ENCODE data around the gene PLEKHG7. TPM values are rescaled to one million over a fixed set of nuclear protein-coding genes. Genes with fewer than 3 reads are reported as not detected.
"Not testable (repeated sequence)": the region's sequence is repeated elsewhere in the genome, so short reads cannot be mapped to it uniquely, and the experiment has no call there.

PLEKHG7 gene
- polyA plus RNA-seq, 3 donors from 2014 or later: not detected

DNA sequence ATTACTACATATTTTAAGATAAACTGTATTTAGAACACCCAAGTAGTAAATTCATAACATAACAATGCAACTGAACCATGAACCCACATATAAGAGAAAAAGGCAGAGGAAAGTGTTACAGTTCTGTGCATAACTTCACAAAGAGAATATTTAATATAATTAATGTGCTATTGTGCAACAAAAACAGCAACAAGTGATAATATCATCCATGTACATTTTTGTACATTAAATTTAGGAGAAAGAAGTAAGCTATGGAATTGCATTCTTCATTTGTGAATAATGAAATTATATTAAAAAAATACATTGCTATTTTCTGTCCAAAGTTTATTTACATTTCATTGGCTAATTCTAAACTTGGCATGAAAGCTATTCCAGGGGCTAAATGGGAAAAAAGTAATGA, 72.6 kb downstream of the PLEKHG7 start:
- Mint-ChIP-seq H3K27me3 (ENCODE audit: low read depth in 3 of 3) (peaks cover 0 to 2% (median 1%) of the 10 kb centered on the region in 3 donors), H3K4me3 (no peak overlapping the region), H3K27ac (no peak overlapping the region), H3K9me3 (no peaks in the 10 kb centered on the region), H3K36me3 (peaks cover 34 to 51% (median 36%) of the 10 kb centered on the region in 3 donors), H3K4me1 (peaks cover 1 to 10% of the 10 kb centered on the region in 2 donors)
- no peak for DNase-seq

GRCh38 chr12:92778525-92778924, 75.7 kb downstream of the PLEKHG7 start:
- no peaks in the 10 kb centered on the region for H3K4me1 Mint-ChIP-seq
- H3K4me3 Mint-ChIP-seq: no peak overlapping the region
- no peak overlapping the region for H3K27ac Mint-ChIP-seq
- peaks cover 0 to 2% (median 1%) of the 10 kb centered on the region in 3 donors for H3K27me3 Mint-ChIP-seq (ENCODE audit: low read depth in 3 of 3)
- no peaks in the 10 kb centered on the region for H3K9me3 Mint-ChIP-seq
- DNase-seq: no peak
- peaks cover 32 to 38% (median 38%) of the 10 kb centered on the region in 3 donors for H3K36me3 Mint-ChIP-seq

DNA sequence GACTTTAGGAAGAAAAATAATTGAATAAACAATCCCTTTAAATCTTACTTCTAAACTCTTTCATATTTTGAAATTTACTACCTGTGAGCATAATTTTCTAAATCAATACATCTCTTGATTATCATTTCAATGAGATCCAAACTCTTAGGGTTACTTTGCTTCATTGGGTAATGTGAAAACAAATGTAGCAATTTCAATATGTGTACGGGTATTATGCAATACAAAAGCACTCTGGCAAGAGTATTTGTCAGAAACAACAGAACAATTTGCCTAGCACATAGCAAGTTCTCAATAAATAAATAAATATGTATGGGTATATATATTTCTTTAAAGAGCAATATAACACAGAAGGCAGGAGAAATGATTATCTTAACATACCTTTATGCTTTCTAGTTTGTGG, 77.1 kb downstream of the PLEKHG7 start:
- no peak overlapping the region for H3K27ac Mint-ChIP-seq
- peaks cover 0 to 2% (median 1%) of the 10 kb centered on the region in 3 donors for H3K27me3 Mint-ChIP-seq (ENCODE audit: low read depth in 3 of 3)
- no peaks in the 10 kb centered on the region for H3K4me1 Mint-ChIP-seq
- H3K36me3 Mint-ChIP-seq: peaks cover 32 to 37% (median 33%) of the 10 kb centered on the region in 3 donors
- DNase-seq: no peak
- H3K9me3 Mint-ChIP-seq: no peaks in the 10 kb centered on the region
- no peak overlapping the region for H3K4me3 Mint-ChIP-seq

DNA sequence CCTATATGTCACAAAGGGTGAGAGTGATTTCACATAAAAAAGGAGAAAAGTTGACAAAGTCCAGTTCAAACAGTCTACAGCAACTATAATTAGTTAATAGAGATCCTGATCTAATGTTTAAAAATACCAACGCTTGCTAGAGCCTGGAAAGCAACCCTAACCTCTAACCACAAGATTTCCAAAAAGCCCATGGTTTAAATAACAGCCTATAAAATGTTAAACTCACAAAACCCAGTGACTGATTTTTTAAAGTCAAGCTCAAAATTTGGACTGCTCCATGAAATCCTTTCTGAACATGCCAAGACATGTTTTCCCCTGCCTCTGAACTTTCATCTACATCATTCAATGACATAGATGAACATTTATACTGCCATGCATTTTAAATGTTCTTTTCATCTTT, 81.6 kb downstream of the PLEKHG7 start:
- Mint-ChIP-seq H3K27me3 (ENCODE audit: low read depth in 3 of 3) (no peaks in the 10 kb centered on the region), H3K4me3 (no peak overlapping the region), H3K36me3 (peaks cover 0 to 6% (median 3%) of the 10 kb centered on the region in 3 donors), H3K4me1 (peaks cover 1 to 3% of the 10 kb centered on the region in 2 donors), H3K9me3 (no peaks in the 10 kb centered on the region), H3K27ac (no peak overlapping the region)
- no peak for DNase-seq

DNA sequence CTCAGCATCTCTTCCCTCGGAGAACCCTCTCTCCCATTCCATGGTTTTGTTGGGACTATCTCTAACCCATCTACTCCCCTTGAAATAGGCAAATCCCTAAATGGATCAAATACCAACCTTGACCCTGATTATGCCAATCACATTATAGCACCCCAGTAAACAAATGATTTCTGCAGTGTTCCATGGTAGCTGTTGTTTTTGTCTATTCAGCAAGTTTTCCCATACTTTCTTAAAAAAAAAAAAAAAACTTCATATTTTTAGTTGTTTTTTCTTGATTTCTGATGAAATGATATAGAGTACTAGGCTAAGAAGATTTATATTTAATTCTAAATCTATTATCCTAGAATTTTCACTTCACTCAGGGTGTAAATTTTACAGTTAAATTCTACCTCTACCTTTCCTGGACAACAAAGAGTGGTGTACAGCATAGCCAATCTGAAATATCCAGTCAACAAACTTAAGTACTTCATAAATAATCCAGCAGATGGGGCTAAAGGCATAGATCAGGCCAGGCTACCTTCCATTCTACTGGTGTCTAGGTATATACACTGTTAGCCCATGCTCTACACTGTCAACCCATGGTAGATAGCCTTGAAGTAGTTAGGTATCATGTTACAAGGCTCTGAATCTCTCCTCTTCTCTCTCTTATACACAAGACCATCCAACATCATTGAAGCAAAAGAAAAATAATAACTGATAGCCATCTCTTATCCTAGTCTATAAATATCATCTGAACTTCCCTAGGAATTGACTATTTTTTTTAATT, 82.2 kb downstream of the PLEKHG7 start:
- DNase-seq: peak; percentile 36 to 60 (median 42)
- no peaks in the 10 kb centered on the region for H3K27me3 Mint-ChIP-seq (ENCODE audit: low read depth in 3 of 3)
- no peak overlapping the region for H3K4me3 Mint-ChIP-seq
- H3K36me3 Mint-ChIP-seq: peaks cover 3 to 5% (median 3%) of the 10 kb centered on the region in 3 donors
- no peaks in the 10 kb centered on the region for H3K9me3 Mint-ChIP-seq
- no peak overlapping the region for H3K27ac Mint-ChIP-seq
- peaks cover 8 to 9% of the 10 kb centered on the region in 2 donors for H3K4me1 Mint-ChIP-seq

DNA sequence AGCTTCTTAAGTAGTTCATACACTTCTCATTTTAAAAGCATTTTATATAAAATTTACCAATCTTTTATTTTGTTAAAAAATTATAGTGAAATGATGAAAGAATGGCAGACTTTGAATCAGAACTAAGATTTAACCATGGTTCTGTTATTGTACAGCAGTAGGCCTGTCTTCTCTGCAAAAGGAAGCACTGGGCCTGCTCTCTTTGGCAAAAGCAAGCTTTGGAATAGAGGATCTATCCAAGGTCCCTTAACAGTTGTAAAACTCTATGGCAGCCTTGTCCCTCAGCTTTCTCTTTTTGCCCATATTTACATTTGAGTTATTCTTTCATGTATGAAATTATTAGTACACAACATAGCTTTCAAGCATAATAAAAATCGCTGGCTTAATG, 82.8 kb downstream of the PLEKHG7 start:
- H3K4me1 Mint-ChIP-seq: peaks cover 9 to 13% of the 10 kb centered on the region in 2 donors
- DNase-seq: no peak
- peaks cover 0 to 3% (median under 1%) of the 10 kb centered on the region in 6 donors for H3K9me3 Mint-ChIP-seq
- H3K27me3 Mint-ChIP-seq (ENCODE audit: low read depth in 3 of 3): no peaks in the 10 kb centered on the region
- peaks cover 7 to 9% (median 9%) of the 10 kb centered on the region in 3 donors for H3K36me3 Mint-ChIP-seq
- no peak overlapping the region for H3K27ac Mint-ChIP-seq
- H3K4me3 Mint-ChIP-seq: no peak overlapping the region

- Mint-ChIP-seq H3K27ac (no peak overlapping the region), H3K4me1 (peaks cover 9 to 14% of the 10 kb centered on the region in 2 donors), H3K9me3 (peaks cover 0 to 5% (median 1%) of the 10 kb centered on the region in 6 donors), H3K27me3 (ENCODE audit: low read depth in 3 of 3) (no peaks in the 10 kb centered on the region), H3K36me3 (peaks cover 10 to 12% (median 11%) of the 10 kb centered on the region in 3 donors), H3K4me3 (no peak overlapping the region)
- no peak for DNase-seq
Measured at GRCh38 chr12:92786045-92786444, 83.3 kb downstream of the PLEKHG7 start.

- H3K27ac Mint-ChIP-seq; H3K4me3 Mint-ChIP-seq; DNase-seq; H3K27me3 Mint-ChIP-seq (ENCODE audit: low read depth in 3 of 3): not testable (repeated sequence)
- peaks cover 35 to 52% (median 46%) of the 10 kb centered on the region in 3 donors for H3K36me3 Mint-ChIP-seq
- H3K4me1 Mint-ChIP-seq: peaks cover 10 to 13% of the 10 kb centered on the region in 2 donors
- H3K9me3 Mint-ChIP-seq: peaks cover 0 to 12% (median 6%) of the 10 kb centered on the region in 6 donors
Measured at GRCh38 chr12:92794356-92794755, 91.6 kb downstream of the PLEKHG7 start.

- Mint-ChIP-seq H3K9me3 (peaks cover 0 to 12% (median 6%) of the 10 kb centered on the region in 6 donors), H3K27me3 (ENCODE audit: low read depth in 3 of 3) (no peaks in the 10 kb centered on the region), H3K4me1 (peaks cover 5 to 8% of the 10 kb centered on the region in 2 donors), H3K36me3 (peaks cover 35 to 52% (median 45%) of the 10 kb centered on the region in 3 donors), H3K27ac (no peak overlapping the region), H3K4me3 (no peak overlapping the region)
- no peak for DNase-seq
Measured at GRCh38 chr12:92794814-92795213, 92.0 kb downstream of the PLEKHG7 start.

GRCh38 chr12:92796650-92797049, 93.9 kb downstream of the PLEKHG7 start:
- DNase-seq: no peak
- H3K27me3 Mint-ChIP-seq (ENCODE audit: low read depth in 3 of 3): no peaks in the 10 kb centered on the region
- no peak overlapping the region for H3K27ac Mint-ChIP-seq
- H3K4me1 Mint-ChIP-seq: peaks cover 0 to 4% of the 10 kb centered on the region in 2 donors
- H3K4me3 Mint-ChIP-seq: no peak overlapping the region
- peaks cover 32 to 47% (median 37%) of the 10 kb centered on the region in 3 donors for H3K36me3 Mint-ChIP-seq
- H3K9me3 Mint-ChIP-seq: peaks cover 0 to 7% (median 2%) of the 10 kb centered on the region in 6 donors

DNA sequence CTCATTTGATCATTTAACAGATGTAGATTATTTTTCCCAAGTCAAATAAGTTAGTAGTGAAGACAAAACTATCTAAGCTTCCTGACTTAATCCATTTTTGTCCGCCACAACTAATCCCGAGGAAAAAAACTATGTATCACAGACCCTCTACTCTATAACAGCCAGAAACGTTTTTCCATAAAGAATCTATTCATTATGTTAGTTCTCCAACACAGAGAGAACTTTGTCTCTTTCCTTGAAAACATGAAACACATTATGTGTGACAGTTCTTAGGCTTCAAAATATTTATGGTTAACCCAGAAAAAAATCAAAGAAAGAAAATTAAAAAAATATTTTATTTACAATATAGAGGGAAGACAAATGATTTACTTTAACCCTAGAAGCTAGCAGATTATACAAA, 100.1 kb downstream of the PLEKHG7 start:
- Mint-ChIP-seq H3K27me3 (ENCODE audit: low read depth in 3 of 3) (no peaks in the 10 kb centered on the region), H3K4me3 (no peak overlapping the region), H3K36me3 (peaks cover 34 to 50% (median 40%) of the 10 kb centered on the region in 3 donors), H3K9me3 (no peaks in the 10 kb centered on the region), H3K4me1 (no peaks in the 10 kb centered on the region), H3K27ac (no peak overlapping the region)
- no peak for DNase-seq

- Mint-ChIP-seq H3K4me3 (no peak overlapping the region), H3K36me3 (peaks cover 31 to 52% (median 46%) of the 10 kb centered on the region in 3 donors), H3K27ac (no peak overlapping the region), H3K27me3 (ENCODE audit: low read depth in 3 of 3) (no peaks in the 10 kb centered on the region), H3K9me3 (no peaks in the 10 kb centered on the region), H3K4me1 (no peaks in the 10 kb centered on the region)
- no peak for DNase-seq
Measured at GRCh38 chr12:92803903-92804302, 101.1 kb downstream of the PLEKHG7 start.

DNA sequence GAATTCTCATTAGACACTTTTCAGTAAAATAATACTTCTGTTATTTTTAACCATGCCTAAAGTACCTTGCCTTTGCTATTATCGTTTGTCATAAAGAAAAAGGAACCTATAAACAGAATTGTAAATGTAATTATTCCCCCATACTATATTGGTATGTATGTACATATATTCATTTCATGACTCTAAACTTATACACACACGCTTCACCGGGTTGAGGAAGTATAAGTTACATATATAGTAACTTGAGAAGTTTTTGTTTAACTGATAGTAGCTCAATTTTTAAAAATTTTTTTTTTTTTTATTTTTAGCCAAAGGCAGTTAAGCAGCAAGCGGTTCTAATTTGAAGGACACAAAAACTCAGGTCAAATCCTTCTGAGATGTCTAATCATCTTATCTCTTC, 107.6 kb downstream of the PLEKHG7 start:
- H3K4me3 Mint-ChIP-seq: no peak overlapping the region
- no peak overlapping the region for H3K27ac Mint-ChIP-seq
- H3K36me3 Mint-ChIP-seq: peaks cover 30 to 46% (median 38%) of the 10 kb centered on the region in 3 donors
- H3K9me3 Mint-ChIP-seq: no peaks in the 10 kb centered on the region
- no peak for DNase-seq
- H3K4me1 Mint-ChIP-seq: no peaks in the 10 kb centered on the region
- no peaks in the 10 kb centered on the region for H3K27me3 Mint-ChIP-seq (ENCODE audit: low read depth in 3 of 3)

DNA sequence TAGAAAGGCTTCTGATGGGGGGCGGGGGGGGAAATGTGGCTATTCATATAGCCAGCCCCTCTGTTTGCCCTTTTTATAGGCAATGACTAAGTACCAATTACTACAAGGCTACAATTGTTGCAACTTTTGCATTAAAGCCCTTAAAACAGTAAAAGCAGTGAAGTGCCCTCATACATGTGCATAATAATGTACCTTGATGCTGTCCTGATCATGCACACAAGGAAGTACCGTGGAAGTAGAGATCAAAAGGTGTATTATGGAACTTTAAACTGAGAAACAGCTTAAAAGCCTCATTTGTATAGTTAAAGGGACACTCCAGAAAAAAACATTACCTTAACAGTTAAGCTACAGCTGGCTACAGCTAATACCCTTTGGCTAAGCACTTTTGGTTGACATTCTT, 111.8 kb downstream of the PLEKHG7 start:
- Mint-ChIP-seq H3K27ac (peak overlapping the region in 1 of 6 donors; percentile 55), H3K27me3 (ENCODE audit: low read depth in 3 of 3) (no peaks in the 10 kb centered on the region), H3K36me3 (peaks cover 13 to 27% (median 19%) of the 10 kb centered on the region in 3 donors)

More for the DNA sequence above, 111.8 kb downstream of the PLEKHG7 start:
- Mint-ChIP-seq H3K4me3 (no peak overlapping the region), H3K4me1 (no peaks in the 10 kb centered on the region), H3K9me3 (no peaks in the 10 kb centered on the region)
- no peak for DNase-seq
